HG03103 (cell line): ENCODE measurements around the gene PACSIN3.
"Not testable (repeated sequence)": the region's sequence is repeated elsewhere in the genome, so short reads cannot be mapped to it uniquely, and the experiment has no call there.

Experiments
- ATAC-seq: cut with Tn5 transposase; IDR thresholded peaks from one replicate; pipeline ENCODE4 v1.9.1; 2021; ENCODE audit warnings: low read depth; ENCODE audit not compliant: unreplicated experiment

The PACSIN3 gene

GRCh38 chr11:47186076-47186699 lies at the start of gene PACSIN3:
Gene PACSIN3, minus strand, starts transcription at chr11:47186434. Its CDS starts 3,707 bp downstream, at chr11:47182727.
- no peak for ATAC-seq

GRCh38 chr11:47235163-47235562 lies 48.9 kb upstream of the PACSIN3 start:
- ATAC-seq: no peak

GRCh38 chr11:47234669-47235100 lies 48.5 kb upstream of the PACSIN3 start:
- no peak for ATAC-seq

- no peak for ATAC-seq
These were observed 47.9 kb upstream of the PACSIN3 start for GRCh38 chr11:47233989-47234668.

GRCh38 chr11:47233051-47233450 lies 46.8 kb upstream of the PACSIN3 start:
- no peak for ATAC-seq

- ATAC-seq: no peak
These were observed 42.9 kb upstream of the PACSIN3 start for GRCh38 chr11:47229161-47229560.

- no peak for ATAC-seq
These were observed 39.5 kb upstream of the PACSIN3 start for GRCh38 chr11:47225552-47226400.

GRCh38 chr11:47222696-47223095 lies 36.5 kb upstream of the PACSIN3 start:
- no peak for ATAC-seq

GRCh38 chr11:47220401-47220821 lies 34.2 kb upstream of the PACSIN3 start:
- ATAC-seq: no peak

- peak; percentile 34 for ATAC-seq
These were observed 30.0 kb upstream of the PACSIN3 start for GRCh38 chr11:47216121-47216798.

- no peak for ATAC-seq
These were observed 29.2 kb upstream of the PACSIN3 start for GRCh38 chr11:47215366-47215910.

- ATAC-seq: peak; percentile 48
These were observed 27.8 kb upstream of the PACSIN3 start for GRCh38 chr11:47213950-47214565.

- no peak for ATAC-seq
These were observed 26.7 kb upstream of the PACSIN3 start for GRCh38 chr11:47212938-47213337.

GRCh38 chr11:47208628-47209027 lies 22.4 kb upstream of the PACSIN3 start:
- no peak for ATAC-seq

GRCh38 chr11:47208008-47208552 lies 21.8 kb upstream of the PACSIN3 start:
- not testable (repeated sequence) for ATAC-seq

- no peak for ATAC-seq
These were observed 21.2 kb upstream of the PACSIN3 start for GRCh38 chr11:47207459-47207858.

- ATAC-seq: not testable (repeated sequence)
These were observed 20.3 kb upstream of the PACSIN3 start for GRCh38 chr11:47206577-47206976.

GRCh38 chr11:47204637-47204989 lies 18.4 kb upstream of the PACSIN3 start:
- ATAC-seq: no peak

GRCh38 chr11:47202576-47202975 lies 16.3 kb upstream of the PACSIN3 start:
- no peak for ATAC-seq

- no peak for ATAC-seq
These were observed 14.8 kb upstream of the PACSIN3 start for GRCh38 chr11:47201015-47201414.
